Measurements from ENCODE around the gene SAP30L.

Gene SAP30L

DNA sequence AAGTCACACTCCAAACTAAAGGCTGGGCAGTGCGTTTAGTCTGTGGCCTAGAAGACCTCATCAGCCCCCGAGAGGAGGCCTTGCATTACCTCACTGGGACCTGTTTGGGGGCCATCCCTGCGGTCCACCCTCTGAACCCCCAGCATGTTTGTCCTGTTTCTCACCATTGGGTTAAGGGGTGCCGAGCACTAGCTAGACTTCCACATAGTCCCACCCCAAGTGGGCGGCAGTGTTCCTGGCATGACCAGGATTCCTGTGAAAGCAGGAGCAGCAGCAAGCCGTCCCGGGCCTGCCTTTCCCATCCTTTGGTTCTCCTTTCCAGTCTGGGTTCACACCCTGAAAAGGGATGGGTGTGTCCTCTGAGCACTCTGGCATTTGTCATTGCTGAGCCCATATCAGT lies 26.6 kb upstream of the SAP30L start:
- no peak for DNase-seq (ENCODE audit: low read depth, low spot score)

- DNase-seq (ENCODE audit: low read depth, low spot score) = no peak
These were observed 23.9 kb upstream of the SAP30L start for GRCh38 chr5:154421868-154422267.

DNA sequence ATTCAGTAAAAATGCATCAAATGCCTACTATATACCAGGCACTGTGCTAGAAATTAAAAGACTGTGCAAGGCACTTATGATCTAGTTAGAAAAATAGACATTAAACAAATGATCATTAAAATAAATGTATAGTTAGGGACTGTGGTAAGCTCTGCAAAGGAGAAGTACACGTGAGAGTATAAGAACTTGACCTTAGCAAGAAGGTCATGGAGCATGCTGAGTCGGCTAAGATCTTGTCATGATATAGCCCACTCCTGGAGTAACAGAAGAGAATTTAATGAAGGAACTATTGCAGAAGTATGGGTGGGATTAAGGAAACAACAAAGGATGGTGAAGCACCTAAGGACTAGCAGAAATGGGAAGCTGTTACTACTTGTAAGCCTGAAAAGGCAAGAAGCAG lies 23.5 kb upstream of the SAP30L start:
- DNase-seq (ENCODE audit: low read depth, low spot score) = no peak

GRCh38 chr5:154428208-154428607 lies 17.6 kb upstream of the SAP30L start:
- no peak for DNase-seq (ENCODE audit: low read depth, low spot score)

DNA sequence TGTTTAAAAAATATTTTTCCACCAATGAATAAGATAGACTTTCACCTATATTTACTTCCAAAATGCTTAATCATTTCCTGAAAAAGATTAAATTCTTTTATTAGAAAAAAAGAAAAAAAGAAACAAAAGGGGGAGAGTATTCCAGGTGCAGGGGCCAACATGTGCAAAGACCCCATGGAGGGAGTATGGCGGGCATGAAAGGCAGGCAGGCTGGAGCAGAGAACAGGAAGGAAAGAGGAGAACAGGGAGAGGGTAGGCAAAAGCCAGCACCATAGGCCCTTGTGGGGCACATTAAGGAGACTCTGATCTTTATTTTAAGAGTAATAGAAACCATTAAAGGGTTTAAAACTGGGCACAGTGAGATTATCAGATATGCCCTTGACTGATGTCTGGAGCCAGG lies 16.5 kb upstream of the SAP30L start:
- no peak for DNase-seq (ENCODE audit: low read depth, low spot score)

DNA sequence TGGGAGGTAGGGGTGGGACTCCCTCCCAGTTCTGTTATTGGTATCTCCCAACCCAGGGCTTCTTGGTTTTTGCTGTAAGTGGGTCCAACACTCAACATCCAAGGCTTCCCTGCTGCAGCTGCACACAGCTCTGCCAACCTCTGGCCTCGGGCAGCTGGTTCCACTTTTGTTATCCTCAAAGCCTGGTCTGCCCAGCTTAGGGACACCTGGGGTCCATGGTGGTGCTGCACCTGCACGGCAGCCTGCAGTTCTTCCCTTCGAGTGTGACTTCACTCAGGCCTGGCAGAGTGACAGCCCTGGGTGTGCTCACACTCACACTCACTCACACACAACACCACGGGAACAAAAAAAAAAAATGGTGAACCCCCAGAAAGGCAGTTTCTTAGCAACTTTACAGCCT lies 15.3 kb upstream of the SAP30L start:
- DNase-seq (ENCODE audit: low read depth, low spot score) = no peak

GRCh38 chr5:154430961-154431630 lies 14.7 kb upstream of the SAP30L start:
- no peak for DNase-seq (ENCODE audit: low read depth, low spot score)

GRCh38 chr5:154435226-154435625 lies 10.6 kb upstream of the SAP30L start:
- DNase-seq (ENCODE audit: low read depth, low spot score) = no peak

DNA sequence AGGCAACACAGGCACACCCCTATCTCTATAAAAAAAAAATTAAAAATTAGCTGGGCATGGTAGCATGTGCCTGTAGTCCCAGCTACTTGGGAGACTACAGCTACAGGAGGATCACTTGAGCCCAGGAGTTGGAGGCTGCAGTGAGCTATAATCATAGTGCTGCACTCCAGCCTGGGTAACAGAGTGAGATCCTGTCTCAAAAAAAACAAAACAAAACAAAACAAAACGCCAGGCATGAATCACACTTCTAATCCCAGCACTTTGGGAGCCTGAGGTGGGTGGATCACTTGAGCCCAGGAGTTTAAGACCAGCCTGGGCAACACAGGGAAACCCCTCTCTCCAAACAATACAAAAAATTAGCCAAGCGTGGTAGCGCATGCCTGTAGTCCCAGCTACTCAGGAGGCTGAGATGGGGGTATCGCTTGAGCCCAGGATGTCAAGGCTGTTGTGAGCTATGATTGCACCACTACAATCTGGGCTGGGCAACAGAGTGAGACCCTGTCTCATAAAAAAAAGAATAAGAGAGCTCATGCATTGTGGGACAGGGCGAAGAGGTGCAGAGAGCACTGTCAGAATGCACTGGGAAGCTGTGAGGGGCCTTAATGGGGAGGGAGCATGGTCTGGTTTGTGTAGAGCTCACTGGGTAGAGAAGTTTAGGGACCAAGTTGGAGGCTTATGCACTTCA lies 8.4 kb upstream of the SAP30L start:
- DNase-seq (ENCODE audit: low read depth, low spot score) = no peak

DNA sequence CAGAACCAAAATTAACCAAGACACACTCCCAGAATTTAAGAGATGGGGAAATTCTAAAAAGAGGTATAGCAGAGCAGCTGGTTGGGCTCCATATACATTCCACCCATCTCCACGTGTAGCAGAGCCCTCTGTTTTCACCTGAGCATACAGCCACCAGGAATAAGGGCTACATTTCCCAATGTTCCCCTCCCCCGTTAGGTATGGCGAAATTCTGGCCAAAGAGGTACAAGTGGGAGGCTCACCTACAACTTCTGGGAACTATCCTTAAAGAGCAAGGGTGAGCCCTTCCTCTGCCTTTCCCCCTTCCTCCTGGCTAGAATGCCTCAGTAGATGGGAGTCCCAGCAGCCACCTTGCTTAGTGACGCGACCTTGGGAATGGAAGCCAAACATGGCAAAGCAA lies 5.3 kb upstream of the SAP30L start:
- DNase-seq (ENCODE audit: low read depth, low spot score) = no peak

- no peak for DNase-seq (ENCODE audit: low read depth, low spot score)
These were observed 3.0 kb upstream of the SAP30L start for GRCh38 chr5:154442801-154443200.

DNA sequence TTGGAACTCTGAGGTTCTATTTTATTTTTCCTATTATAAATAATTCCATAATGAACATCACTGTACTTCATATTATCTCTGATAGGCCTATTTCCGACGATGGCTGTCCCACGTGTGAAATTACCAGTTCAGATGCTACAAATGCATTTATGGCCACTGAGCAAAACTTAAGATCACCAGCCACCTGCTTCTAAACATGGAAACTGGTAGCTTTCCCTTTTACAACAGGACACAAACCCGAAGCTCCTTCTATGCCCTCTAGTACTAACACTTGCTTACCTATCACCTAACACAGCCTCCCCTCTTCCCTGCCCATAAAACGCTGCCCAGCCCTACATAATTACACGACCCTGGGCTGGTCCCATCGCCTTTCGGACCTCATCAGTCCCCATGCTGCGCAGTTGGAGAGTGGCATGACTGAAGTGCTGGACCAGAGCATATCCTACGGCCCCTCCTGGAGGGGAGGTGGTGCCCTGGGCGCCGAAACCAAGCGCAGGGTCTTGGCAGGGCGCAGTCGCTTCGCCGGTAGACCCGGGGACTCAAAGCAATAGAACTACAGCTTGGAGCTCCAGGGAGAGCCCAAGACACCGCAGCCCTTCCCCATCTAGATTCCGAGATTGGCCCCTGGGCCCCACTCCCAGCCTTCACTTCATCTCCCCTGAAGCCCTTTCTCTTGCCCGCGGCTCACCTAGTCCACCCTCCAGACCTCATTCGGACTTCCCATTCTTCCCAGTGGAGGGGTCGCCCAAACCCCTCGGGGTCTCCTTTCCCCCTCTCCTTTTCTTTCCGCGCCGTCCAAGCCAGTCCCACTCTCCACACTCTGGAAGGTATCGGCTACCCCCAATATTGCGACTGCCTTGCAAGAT lies 1.0 kb upstream of the SAP30L start:
- peak; percentile 40 for DNase-seq (ENCODE audit: low read depth, low spot score)

DNA sequence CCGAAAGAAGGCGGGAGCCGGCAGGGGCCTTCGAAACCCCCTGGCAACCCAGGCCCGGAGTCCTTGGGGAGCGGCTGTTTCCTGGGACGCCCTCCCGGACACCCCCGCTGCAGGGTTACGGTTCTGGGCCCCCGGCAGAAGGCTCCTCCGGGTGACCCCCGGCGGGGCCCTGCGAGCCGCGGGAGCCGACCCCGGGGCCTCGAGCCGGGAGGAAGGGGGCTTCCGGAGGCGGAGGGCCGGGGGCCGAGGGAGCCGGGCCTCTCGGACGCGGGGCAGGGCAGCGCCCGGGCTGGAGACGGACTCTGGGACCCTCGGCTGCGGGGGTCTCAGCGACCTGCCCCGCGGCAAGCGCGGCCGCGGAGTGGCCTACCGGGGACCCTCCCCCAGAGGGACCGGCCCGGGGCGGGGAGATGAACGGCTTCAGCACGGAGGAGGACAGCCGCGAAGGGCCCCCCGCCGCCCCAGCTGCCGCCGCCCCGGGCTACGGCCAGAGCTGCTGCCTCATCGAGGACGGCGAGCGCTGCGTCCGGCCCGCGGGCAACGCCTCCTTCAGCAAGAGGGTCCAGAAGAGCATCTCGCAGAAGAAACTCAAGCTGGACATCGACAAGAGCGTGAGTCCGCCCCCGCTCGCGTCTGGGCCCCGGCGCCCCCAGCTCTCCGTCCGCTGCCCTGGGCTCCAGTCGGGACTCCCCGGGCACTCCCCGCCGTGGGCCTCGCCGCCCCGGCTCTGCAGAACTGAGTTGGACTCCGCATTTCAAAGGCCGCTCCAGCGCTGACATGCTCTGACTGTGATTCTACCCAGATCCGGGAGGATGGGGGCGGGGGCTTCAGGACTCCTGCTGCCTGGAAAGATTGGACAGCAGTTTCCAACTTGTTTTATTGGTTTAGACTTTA lies 645 bp downstream of the SAP30L start:
- DNase-seq (ENCODE audit: low read depth, low spot score) = peak; percentile 80

DNA sequence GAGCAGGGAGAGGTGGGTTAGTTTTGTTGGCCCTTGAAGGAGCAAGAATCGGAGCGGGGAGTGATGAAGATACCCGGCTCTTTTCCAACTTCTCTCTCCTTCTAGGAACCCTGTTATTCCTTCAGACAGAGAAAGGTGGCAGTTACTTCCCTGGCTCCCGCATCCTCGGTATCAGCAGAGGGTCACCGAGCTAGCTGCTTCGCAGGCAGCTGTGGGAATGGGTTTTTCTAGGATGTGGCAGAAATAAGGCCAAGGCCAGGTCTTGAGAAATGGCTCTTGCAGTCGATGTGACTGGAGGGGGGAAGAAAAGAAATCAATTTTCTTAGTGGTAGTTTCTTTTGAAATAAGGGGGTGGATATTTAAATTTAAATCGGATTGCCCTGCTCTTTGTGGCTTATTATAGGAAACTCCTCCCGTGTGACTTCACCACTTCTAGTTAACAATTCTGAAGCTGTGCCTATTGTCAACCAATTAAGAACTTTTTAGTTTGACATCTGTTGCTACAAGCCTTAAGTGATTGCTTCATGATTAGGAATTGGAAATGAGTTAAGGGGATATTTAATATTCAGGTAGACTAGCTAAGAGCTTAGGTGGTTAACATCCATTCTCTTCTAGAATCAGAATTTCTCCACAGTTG lies 1.4 kb downstream of the SAP30L start:
- no peak for DNase-seq (ENCODE audit: low read depth, low spot score)

DNA sequence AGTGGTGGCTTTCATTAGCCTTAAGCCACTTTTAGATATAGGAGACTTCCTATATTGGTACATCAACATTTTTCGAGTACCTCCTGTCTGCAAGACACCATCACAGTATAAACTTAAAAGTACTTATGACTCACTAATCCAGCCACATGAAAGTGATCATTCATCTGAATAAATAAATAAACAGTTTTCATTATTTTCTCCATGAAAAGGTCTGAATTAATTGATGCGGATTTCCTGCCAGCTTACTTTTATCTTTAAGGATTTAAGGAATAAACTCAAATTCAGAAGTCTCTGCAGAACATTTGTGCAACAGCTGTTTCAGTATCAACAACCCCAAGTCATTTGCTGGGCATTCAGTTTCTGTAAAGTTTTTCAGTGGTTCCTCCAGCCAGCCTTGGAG lies 4.0 kb downstream of the SAP30L start:
- no peak for DNase-seq (ENCODE audit: low read depth, low spot score)

DNA sequence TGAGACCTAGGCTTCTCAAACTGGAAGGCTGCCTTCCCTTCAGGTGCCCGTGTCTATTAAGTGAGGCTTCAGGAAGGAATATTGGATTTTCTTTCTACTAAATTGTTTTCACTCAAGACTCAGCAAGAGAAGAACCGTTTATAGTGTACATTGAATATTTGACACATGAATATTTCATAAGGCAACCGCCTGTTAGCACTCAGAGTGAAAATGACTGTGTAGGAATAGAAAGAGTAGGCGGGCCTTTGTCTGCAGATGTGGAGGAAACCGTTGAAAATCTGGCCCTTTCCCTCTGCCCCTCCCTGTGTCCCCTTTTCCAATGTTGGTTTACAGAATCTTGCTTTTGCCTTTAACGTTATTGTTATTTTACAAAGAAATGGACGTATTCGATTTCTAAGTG lies 6.2 kb downstream of the SAP30L start:
- no peak for DNase-seq (ENCODE audit: low read depth, low spot score)

DNA sequence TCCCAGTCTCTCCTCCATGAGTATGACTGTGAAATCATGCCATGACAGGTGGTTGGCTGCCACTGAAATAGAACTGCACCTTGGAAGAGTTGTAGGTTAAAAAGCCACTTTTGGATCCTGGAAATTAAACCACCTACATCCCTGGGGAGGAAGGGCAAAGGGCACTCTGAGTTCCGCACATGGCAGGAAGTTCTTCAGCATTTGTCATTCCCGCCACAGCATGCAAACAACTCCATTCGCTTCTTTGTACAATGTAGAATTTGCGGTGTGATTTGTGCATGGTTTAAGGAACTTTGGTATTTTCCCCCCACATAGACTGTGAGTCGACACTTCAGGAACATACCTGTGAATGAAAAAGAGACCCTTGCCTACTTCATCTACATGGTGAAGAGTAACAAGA lies 9.8 kb downstream of the SAP30L start:
- no peak for DNase-seq (ENCODE audit: low read depth, low spot score)

GRCh38 chr5:154456540-154456939 lies 10.7 kb downstream of the SAP30L start:
- no peak for DNase-seq (ENCODE audit: low read depth, low spot score)

GRCh38 chr5:154459015-154459414 lies 13.2 kb downstream of the SAP30L start:
- DNase-seq (ENCODE audit: low read depth, low spot score) = no peak

DNA sequence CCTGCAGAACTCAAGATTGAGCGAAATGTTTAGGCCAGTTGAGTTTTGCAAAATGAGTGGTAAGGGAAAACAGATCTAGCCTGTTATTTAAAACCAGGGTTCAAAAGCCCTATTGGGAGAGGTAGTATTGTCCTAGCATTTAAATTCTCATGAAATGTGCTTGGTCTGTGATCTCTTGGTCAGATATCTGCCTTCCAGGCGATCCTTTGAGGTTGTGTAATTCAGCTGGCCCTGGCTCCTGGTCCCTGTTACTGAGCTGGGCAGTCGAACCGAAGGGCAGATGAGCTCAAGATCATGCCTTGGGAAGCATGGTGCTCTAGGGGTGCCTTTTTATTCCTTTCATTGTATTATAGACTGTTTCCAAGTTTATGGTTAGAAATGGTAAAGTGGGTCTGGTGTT lies 14.4 kb downstream of the SAP30L start:
- no peak for DNase-seq (ENCODE audit: low read depth, low spot score)

DNA sequence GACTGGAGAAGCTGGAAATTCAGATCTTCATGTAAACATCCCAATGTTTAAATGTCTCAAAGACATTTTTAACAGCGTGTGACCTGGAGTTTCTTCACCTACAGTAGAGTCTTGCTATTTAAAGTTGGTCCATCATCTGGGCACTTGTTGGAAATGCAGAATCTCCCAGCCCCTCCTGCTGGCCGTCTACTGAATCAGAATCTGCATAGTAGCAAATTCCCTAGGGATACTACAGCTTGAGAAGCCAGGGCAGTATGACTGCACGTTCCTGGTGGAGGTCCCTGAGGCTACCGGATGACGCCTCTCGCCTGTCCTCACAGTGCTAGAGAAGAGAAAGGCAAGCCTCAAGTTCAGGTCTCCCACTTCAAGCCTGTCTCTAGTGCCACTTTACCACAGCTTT lies 15.7 kb downstream of the SAP30L start:
- no peak for DNase-seq (ENCODE audit: low read depth, low spot score)
